ENCODE data around the gene TBC1D7. TPM values are rescaled to one million over a fixed set of nuclear protein-coding genes. Genes with fewer than 3 reads are reported as not detected.

Gene TBC1D7
- polyA plus RNA-seq, 1 of the 3 experiments (the other 2 are of a cell fraction), result 25.2 TPM

GRCh38 chr6:13260101-13260598 lies 68.2 kb downstream of the TBC1D7 start:
- Histone ChIP-seq H2AFZ (ENCODE audit: low read depth) (no peak overlapping the region), H3K9me2 (no peaks in the 10 kb centered on the region), H3K27ac (ENCODE audit: low read depth in 2 of 2, low read length in 1 of 2) (no peak overlapping the region), H3K79me2 (ENCODE audit: insufficient read depth) (no peaks in the 10 kb centered on the region), H3K4me3 (ENCODE audit: low read depth in 2 of 2, low read length in 1 of 2) (no peak overlapping the region), H4K20me1 (ENCODE audit: insufficient read depth) (no peaks in the 10 kb centered on the region), H3K4me2 (no peak overlapping the region), H3K36me3 (replicated peaks in 1 of 2; ENCODE audit: control insufficient read depth in 1 of 2, insufficient read depth in 2 of 2, low read length in 1 of 2) (no peaks in the 10 kb centered on the region), H3K4me1 (ENCODE audit: control insufficient read depth in 1 of 2, insufficient read depth in 2 of 2, low read depth in 1 of 2, low read length in 1 of 2) (no peaks in the 10 kb centered on the region), H3K27me3 (ENCODE audit: insufficient read depth) (no peaks in the 10 kb centered on the region), H3F3A (replicated peaks; ENCODE audit: insufficient read depth) (no peaks in the 10 kb centered on the region), H3K9me3 (no peaks in the 10 kb centered on the region), H3K9ac (no peak overlapping the region)
- POLR2A ChIA-PET, result no interaction called here
- CTCF ChIA-PET, result no interaction called here
- TF ChIP-seq POLR2AphosphoS5 (IDR thresholded peaks at IDR 0.05; ENCODE audit: low read depth, low read length) (no peak), ZBTB33 (IDR thresholded peaks at IDR 0.05; ENCODE audit: borderline replicate concordance, low read depth) (no peak), IRF3 (IDR thresholded peaks at IDR 0.05; ENCODE audit: low read depth, low read length) (no peak), RCOR1 (IDR thresholded peaks at IDR 0.05; ENCODE audit: low read length) (no peak), TCF12 (IDR thresholded peaks at IDR 0.05) (no peak), JUND (IDR thresholded peaks at IDR 0.05) (no peak), PBX3 (IDR thresholded peaks at IDR 0.05) (no peak), SIN3A (IDR thresholded peaks at IDR 0.05; ENCODE audit: borderline replicate concordance, low read depth, low read length) (no peak), RFX5 (IDR thresholded peaks at IDR 0.05; ENCODE audit: low read length) (no peak), RXRA (IDR thresholded peaks at IDR 0.05; ENCODE audit: borderline replicate concordance, low read depth) (no peak), EP300 (IDR thresholded peaks at IDR 0.05; ENCODE audit: borderline replicate concordance in 1 of 2, low read depth in 1 of 2, low read length in 1 of 2) (no peak), FOSL2 (IDR thresholded peaks at IDR 0.05; ENCODE audit: borderline replicate concordance, low read depth) (no peak), TAF1 (IDR thresholded peaks at IDR 0.05; ENCODE audit: borderline replicate concordance, low read depth, low read length) (no peak), TEAD4 (IDR thresholded peaks at IDR 0.05; ENCODE audit: borderline replicate concordance, insufficient read depth) (no peak), GATA2 (CRISPR knock-in tag; IDR thresholded peaks at IDR 0.05) (no peak), USF2 (IDR thresholded peaks at IDR 0.05; ENCODE audit: borderline replicate concordance, low read depth, low read length) (no peak)
- TF ChIP-seq, protein P1, sequence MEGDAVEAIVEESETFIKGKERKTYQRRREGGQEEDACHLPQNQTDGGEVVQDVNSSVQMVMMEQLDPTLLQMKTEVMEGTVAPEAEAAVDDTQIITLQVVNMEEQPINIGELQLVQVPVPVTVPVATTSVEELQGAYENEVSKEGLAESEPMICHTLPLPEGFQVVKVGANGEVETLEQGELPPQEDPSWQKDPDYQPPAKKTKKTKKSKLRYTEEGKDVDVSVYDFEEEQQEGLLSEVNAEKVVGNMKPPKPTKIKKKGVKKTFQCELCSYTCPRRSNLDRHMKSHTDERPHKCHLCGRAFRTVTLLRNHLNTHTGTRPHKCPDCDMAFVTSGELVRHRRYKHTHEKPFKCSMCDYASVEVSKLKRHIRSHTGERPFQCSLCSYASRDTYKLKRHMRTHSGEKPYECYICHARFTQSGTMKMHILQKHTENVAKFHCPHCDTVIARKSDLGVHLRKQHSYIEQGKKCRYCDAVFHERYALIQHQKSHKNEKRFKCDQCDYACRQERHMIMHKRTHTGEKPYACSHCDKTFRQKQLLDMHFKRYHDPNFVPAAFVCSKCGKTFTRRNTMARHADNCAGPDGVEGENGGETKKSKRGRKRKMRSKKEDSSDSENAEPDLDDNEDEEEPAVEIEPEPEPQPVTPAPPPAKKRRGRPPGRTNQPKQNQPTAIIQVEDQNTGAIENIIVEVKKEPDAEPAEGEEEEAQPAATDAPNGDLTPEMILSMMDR (IDR thresholded peaks at IDR 0.05), result no peak
- 74% methylated on average over 7 of the region's 7 CpGs for WGBS (ENCODE audit: low lambda C conversion rate)
- no peak for DNase-seq

Measured in SK-N-SH (cell line).